Liver (tissue), 9 donors: Measurements from ENCODE around the gene NECTIN4. TPM values are rescaled to one million over a fixed set of nuclear protein-coding genes. Genes with fewer than 3 reads are reported as not detected.

ENCODE experiments used
- DNase-seq: peaks from one replicate; pipeline ENCODE4 v3.0.0-alpha.2; 2017; ENCODE audit warnings: low spot score
- H3K27ac ChIP-seq, 2 donors: one replicate each; pipeline ENCODE4 v1.7.0; 2013; ENCODE audit warnings: inconsistent platforms in 2 of 2, low read length in 2 of 2, control low read depth in 1 of 2, low read depth in 1 of 2, mild to moderate bottlenecking in 1 of 2
- H3K27me3 ChIP-seq, 4 donors: one replicate each; pipeline versions ENCODE4 v1.6.1 to v1.7.0; 2013; ENCODE audit warnings: low read length in 3 of 4, inconsistent platforms in 1 of 4, mild to moderate bottlenecking in 1 of 4, moderate library complexity in 1 of 4; ENCODE audit not compliant: control insufficient read depth in 4 of 4, insufficient read depth in 4 of 4
- H3K36me3 ChIP-seq, 4 donors: one replicate each; pipeline versions ENCODE4 v1.6.1 to v1.7.0; 2013; ENCODE audit warnings: low read length in 3 of 4, mild to moderate bottlenecking in 3 of 4, low read depth in 1 of 4, moderate library complexity in 1 of 4; ENCODE audit not compliant: control insufficient read depth in 4 of 4, insufficient read depth in 3 of 4
- H3K4me1 ChIP-seq, 4 donors: one replicate each; pipeline versions ENCODE4 v1.6.1 to v1.7.0; 2013; ENCODE audit warnings: low read length in 3 of 4, mild to moderate bottlenecking in 3 of 4, moderate library complexity in 1 of 4; ENCODE audit not compliant: control insufficient read depth in 4 of 4, insufficient read depth in 4 of 4
- H3K4me3 ChIP-seq, 3 donors: one replicate each; pipeline versions ENCODE4 v1.6.1 to v1.7.0; 2013; ENCODE audit warnings: low read length in 3 of 3, control low read depth in 1 of 3, low read depth in 1 of 3, mild to moderate bottlenecking in 1 of 3
- H3K9ac ChIP-seq, 2 donors: one replicate each; pipeline ENCODE4 v1.7.0; 2013; ENCODE audit warnings: low read length in 2 of 2, mild to moderate bottlenecking in 2 of 2, moderate library complexity in 2 of 2, control low read depth in 1 of 2, low read depth in 1 of 2
- H3K9me3 ChIP-seq, 4 donors: one replicate each; pipeline versions ENCODE4 v1.6.1 to v1.7.0; 2013; ENCODE audit warnings: low read length in 3 of 4; ENCODE audit not compliant: control insufficient read depth in 4 of 4
- CTCF ChIP-seq: fragments of 150-350 bp; IDR thresholded peaks from 2 replicates; pipeline ENCODE4 v1.5.1; 2017; ENCODE audit warnings: improper control_type of control experiment, low read depth, low read length; ENCODE audit not compliant: missing input control
- EGR1 ChIP-seq, 2 donors: IDR thresholded peaks; 2 replicates each; pipeline ENCODE4 v1.6.1; 2016 to 2018; ENCODE audit warnings: antibody characterized with exemption in 2 of 2, low read depth in 2 of 2
- FOXA1 ChIP-seq: IDR thresholded peaks from 2 replicates; pipeline ENCODE4 v1.6.1; 2016; ENCODE audit warnings: antibody characterized with exemption
- FOXA2 ChIP-seq: IDR thresholded peaks from 2 replicates; pipeline ENCODE4 v1.6.1; 2016; ENCODE audit warnings: antibody characterized with exemption
- GABPA ChIP-seq, 2 donors: IDR thresholded peaks in 1 of 2; conservative IDR thresholded peaks in 1 of 2; 2 replicates each; pipeline ENCODE4 v1.6.1; 2016; ENCODE audit warnings: antibody characterized with exemption in 2 of 2, mild to moderate bottlenecking in 1 of 2, moderate library complexity in 1 of 2
- HNF4A ChIP-seq, 2 donors: conservative IDR thresholded peaks; 2 replicates each; pipeline ENCODE4 v1.6.1; 2016; ENCODE audit warnings: antibody characterized with exemption in 2 of 2, mild to moderate bottlenecking in 2 of 2
- HNF4G ChIP-seq: IDR thresholded peaks from 2 replicates; pipeline ENCODE4 v1.6.1; 2016; ENCODE audit warnings: antibody characterized with exemption
- JUND ChIP-seq, 2 donors: IDR thresholded peaks; 2 replicates each; pipeline ENCODE4 v1.6.1; 2016; ENCODE audit warnings: antibody characterized with exemption in 2 of 2
- NR2F2 ChIP-seq: IDR thresholded peaks from 2 replicates; pipeline ENCODE4 v1.6.1; 2016; ENCODE audit warnings: antibody characterized with exemption
- RAD21 ChIP-seq, 2 donors: IDR thresholded peaks; 2 replicates each; pipeline ENCODE4 v1.6.1; 2016; ENCODE audit warnings: antibody characterized with exemption in 2 of 2, mild to moderate bottlenecking in 2 of 2
- RXRA ChIP-seq, 2 donors: IDR thresholded peaks; 2 replicates each; pipeline ENCODE4 v1.6.1; 2017 to 2018; ENCODE audit warnings: antibody characterized with exemption in 2 of 2, mild to moderate bottlenecking in 1 of 2
- SP1 ChIP-seq: IDR thresholded peaks from 2 replicates; pipeline ENCODE4 v1.6.1; 2018; ENCODE audit warnings: antibody characterized with exemption, mild to moderate bottlenecking
- TAF1 ChIP-seq: conservative IDR thresholded peaks from 2 replicates; pipeline ENCODE4 v1.6.1; 2016; ENCODE audit warnings: antibody characterized with exemption, mild to moderate bottlenecking
- YY1 ChIP-seq: IDR thresholded peaks from 2 replicates; pipeline ENCODE4 v1.6.1; 2016; ENCODE audit warnings: antibody characterized with exemption, mild to moderate bottlenecking
- WGBS: extraction: QIAGEN DNeasy Blood & Tissue Kit; methylation state at CpG from one replicate; pipeline ENCODE4 v1.1.7; 2013; 5-methylcytosine and 5-hydroxymethylcytosine counted together
- polyA plus RNA-seq, 2 donors: library from polyadenylated mRNA; stranded (reverse) in 1 of 2; unstranded in 1 of 2; fragments of 200-250 nt in 1 of 2; fragments of >200 nt in 1 of 2; fragmentation: Nextera tagmentation in 1 of 2; extraction: Ambion mirVana in 1 of 2; gene quantifications; one replicate each; pipeline versions ENCODE4 v1.2.1 to v1.2.3, GENCODE V29; 2013 to 2015
- total RNA-seq, 2 donors: library from RNA; depleted of rRNA; stranded (reverse); fragments of >200 nt; gene quantifications; one replicate each; pipeline ENCODE4 v1.2.3, GENCODE V29; 2014
- TF ChIP-seq, protein P1 (sequence below): IDR thresholded peaks from 2 replicates; pipeline ENCODE4 v1.6.1; 2016; ENCODE audit warnings: antibody characterized with exemption
- TF ChIP-seq, protein P2 (sequence below): IDR thresholded peaks from 2 replicates; pipeline ENCODE4 v1.6.1; 2016; ENCODE audit warnings: antibody characterized with exemption, mild to moderate bottlenecking
- TF ChIP-seq, protein P3 (sequence below): IDR thresholded peaks from 2 replicates; pipeline ENCODE4 v1.6.1; 2016; ENCODE audit warnings: antibody characterized with exemption
- donor health status: healthy.
- donor health status: healthy.
- donor health status: healthy.
- donor health status: healthy.
- donor health status: healthy.

NECTIN4 gene
- total and polyA plus RNA-seq, 4 donors = 0.01 TPM; not detected in 3

DNA sequence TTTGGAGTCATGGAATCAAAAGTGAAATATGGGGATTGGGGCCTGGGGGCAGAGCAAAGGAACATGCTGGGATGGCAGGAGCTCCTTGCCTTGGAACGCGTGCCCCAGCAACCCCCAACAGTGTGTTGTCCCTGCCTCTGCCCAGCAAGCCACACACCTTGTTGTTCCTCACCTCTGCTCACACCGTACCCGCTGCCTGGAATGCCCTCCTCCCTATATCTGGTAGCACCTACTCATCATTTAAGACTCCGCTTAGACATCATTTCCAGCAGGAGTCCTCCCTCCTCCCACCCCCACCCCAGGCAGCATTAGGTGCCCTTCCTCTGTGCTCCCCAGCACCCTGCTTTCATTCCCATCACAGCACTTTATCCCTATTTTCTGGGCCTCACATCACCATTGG, 7.8 kb downstream of the NECTIN4 start:
- Histone ChIP-seq H3K9me3 (no peaks in the 10 kb centered on the region), H3K4me1 (no peaks in the 10 kb centered on the region), H3K9ac (no peak overlapping the region), H3K27ac (no peak overlapping the region), H3K27me3 (no peaks in the 10 kb centered on the region), H3K4me3 (no peak overlapping the region), H3K36me3 (no peaks in the 10 kb centered on the region)
- DNase-seq = no peak
- TF ChIP-seq HNF4G = no peak
- TF ChIP-seq HNF4A (conservative IDR thresholded peaks at IDR 0.05) = no peak
- TF ChIP-seq NR2F2 = no peak
- no peak for TF ChIP-seq TAF1
- no peak for TF ChIP-seq YY1
- TF ChIP-seq CTCF = no peak
- TF ChIP-seq FOXA2 = no peak
- TF ChIP-seq, protein P1, sequence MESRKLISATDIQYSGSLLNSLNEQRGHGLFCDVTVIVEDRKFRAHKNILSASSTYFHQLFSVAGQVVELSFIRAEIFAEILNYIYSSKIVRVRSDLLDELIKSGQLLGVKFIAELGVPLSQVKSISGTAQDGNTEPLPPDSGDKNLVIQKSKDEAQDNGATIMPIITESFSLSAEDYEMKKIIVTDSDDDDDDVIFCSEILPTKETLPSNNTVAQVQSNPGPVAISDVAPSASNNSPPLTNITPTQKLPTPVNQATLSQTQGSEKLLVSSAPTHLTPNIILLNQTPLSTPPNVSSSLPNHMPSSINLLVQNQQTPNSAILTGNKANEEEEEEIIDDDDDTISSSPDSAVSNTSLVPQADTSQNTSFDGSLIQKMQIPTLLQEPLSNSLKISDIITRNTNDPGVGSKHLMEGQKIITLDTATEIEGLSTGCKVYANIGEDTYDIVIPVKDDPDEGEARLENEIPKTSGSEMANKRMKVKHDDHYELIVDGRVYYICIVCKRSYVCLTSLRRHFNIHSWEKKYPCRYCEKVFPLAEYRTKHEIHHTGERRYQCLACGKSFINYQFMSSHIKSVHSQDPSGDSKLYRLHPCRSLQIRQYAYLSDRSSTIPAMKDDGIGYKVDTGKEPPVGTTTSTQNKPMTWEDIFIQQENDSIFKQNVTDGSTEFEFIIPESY = no peak
- TF ChIP-seq, protein P2, sequence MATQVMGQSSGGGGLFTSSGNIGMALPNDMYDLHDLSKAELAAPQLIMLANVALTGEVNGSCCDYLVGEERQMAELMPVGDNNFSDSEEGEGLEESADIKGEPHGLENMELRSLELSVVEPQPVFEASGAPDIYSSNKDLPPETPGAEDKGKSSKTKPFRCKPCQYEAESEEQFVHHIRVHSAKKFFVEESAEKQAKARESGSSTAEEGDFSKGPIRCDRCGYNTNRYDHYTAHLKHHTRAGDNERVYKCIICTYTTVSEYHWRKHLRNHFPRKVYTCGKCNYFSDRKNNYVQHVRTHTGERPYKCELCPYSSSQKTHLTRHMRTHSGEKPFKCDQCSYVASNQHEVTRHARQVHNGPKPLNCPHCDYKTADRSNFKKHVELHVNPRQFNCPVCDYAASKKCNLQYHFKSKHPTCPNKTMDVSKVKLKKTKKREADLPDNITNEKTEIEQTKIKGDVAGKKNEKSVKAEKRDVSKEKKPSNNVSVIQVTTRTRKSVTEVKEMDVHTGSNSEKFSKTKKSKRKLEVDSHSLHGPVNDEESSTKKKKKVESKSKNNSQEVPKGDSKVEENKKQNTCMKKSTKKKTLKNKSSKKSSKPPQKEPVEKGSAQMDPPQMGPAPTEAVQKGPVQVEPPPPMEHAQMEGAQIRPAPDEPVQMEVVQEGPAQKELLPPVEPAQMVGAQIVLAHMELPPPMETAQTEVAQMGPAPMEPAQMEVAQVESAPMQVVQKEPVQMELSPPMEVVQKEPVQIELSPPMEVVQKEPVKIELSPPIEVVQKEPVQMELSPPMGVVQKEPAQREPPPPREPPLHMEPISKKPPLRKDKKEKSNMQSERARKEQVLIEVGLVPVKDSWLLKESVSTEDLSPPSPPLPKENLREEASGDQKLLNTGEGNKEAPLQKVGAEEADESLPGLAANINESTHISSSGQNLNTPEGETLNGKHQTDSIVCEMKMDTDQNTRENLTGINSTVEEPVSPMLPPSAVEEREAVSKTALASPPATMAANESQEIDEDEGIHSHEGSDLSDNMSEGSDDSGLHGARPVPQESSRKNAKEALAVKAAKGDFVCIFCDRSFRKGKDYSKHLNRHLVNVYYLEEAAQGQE = no peak
- TF ChIP-seq RAD21 (IDR thresholded peaks at IDR 0.05) = no peak
- TF ChIP-seq GABPA (IDR thresholded peaks at IDR 0.05 in 1 of 2, conservative IDR thresholded peaks at IDR 0.05 in 1 of 2) = no peak
- no peak for TF ChIP-seq RXRA (IDR thresholded peaks at IDR 0.05)
- no peak for TF ChIP-seq SP1
- TF ChIP-seq EGR1 (IDR thresholded peaks at IDR 0.05; ENCODE audit: low read depth in 2 of 2) = no peak
- no peak for TF ChIP-seq JUND (IDR thresholded peaks at IDR 0.05)
- 77% methylated on average over 5 of the region's 5 CpGs for WGBS

- DNase-seq = no peak
- no peak overlapping the region for H3K4me3 ChIP-seq
- no peak for TF ChIP-seq NR2F2
- no peak for TF ChIP-seq TAF1
- TF ChIP-seq, protein P3, sequence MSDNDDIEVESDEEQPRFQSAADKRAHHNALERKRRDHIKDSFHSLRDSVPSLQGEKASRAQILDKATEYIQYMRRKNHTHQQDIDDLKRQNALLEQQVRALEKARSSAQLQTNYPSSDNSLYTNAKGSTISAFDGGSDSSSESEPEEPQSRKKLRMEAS = no peak
- no peak for TF ChIP-seq FOXA2
- no peak for TF ChIP-seq FOXA1
- TF ChIP-seq RAD21 (IDR thresholded peaks at IDR 0.05) = no peak
- TF ChIP-seq EGR1 (IDR thresholded peaks at IDR 0.05; ENCODE audit: low read depth in 2 of 2) = no peak
- TF ChIP-seq, protein P2 = no peak
- TF ChIP-seq RXRA (IDR thresholded peaks at IDR 0.05) = no peak
- TF ChIP-seq SP1 = no peak
- no peak for TF ChIP-seq CTCF
- no peak overlapping the region for H3K27ac ChIP-seq
- no peaks in the 10 kb centered on the region for H3K4me1 ChIP-seq
- no peaks in the 10 kb centered on the region for H3K9me3 ChIP-seq
- H3K36me3 ChIP-seq = no peaks in the 10 kb centered on the region
- no peak overlapping the region for H3K9ac ChIP-seq
- 82% methylated on average over 5 of the region's 5 CpGs for whole genome bisulfite sequencing
- H3K27me3 ChIP-seq = no peaks in the 10 kb centered on the region
These were observed 8.6 kb downstream of the NECTIN4 start for GRCh38 chr1:161080441-161081405.
